Mesenchymal stem cell (in vitro differentiated cells and primary cell): ENCODE measurements around the gene BMPR1B.

Experiments used
- DNase-seq: peaks from one replicate; pipeline ENCODE4 v3.0.0-alpha.2; 2013
- H2AFZ ChIP-seq: one replicate; pipeline ENCODE4 v1.6.1; 2013; ENCODE audit warnings: low read depth, mild to moderate bottlenecking, control low read depth, inconsistent platforms, low read length, moderate library complexity
- H2AK5ac ChIP-seq: 2 replicates; pipeline ENCODE4 v1.6.1; 2013; ENCODE audit warnings: low read length, moderate library complexity, mild to moderate bottlenecking, inconsistent platforms; ENCODE audit not compliant: severe bottlenecking
- H2BK120ac ChIP-seq: one replicate; pipeline ENCODE4 v1.6.1; 2013; ENCODE audit warnings: low read depth, mild to moderate bottlenecking, inconsistent platforms, low read length, moderate library complexity
- H2BK12ac ChIP-seq, 2 experiments: one replicate each; pipeline ENCODE4 v1.6.1; 2013; ENCODE audit warnings: inconsistent platforms in 2 of 2, low read length in 2 of 2, mild to moderate bottlenecking in 2 of 2, moderate library complexity in 2 of 2, control low read depth in 1 of 2
- H2BK15ac ChIP-seq: one replicate; pipeline ENCODE4 v1.6.1; 2013; ENCODE audit warnings: mild to moderate bottlenecking, low read depth, inconsistent platforms; ENCODE audit not compliant: poor library complexity, severe bottlenecking
- H2BK5ac ChIP-seq: 2 replicates; pipeline ENCODE4 v1.6.1; 2013; ENCODE audit warnings: low read depth, mild to moderate bottlenecking, low read length, control low read depth, inconsistent platforms; ENCODE audit not compliant: poor library complexity, severe bottlenecking
- H3K14ac ChIP-seq, 2 experiments: one replicate each; pipeline ENCODE4 v1.6.1; 2013; ENCODE audit warnings: inconsistent platforms in 2 of 2, low read length in 2 of 2, control low read depth in 1 of 2, mild to moderate bottlenecking in 1 of 2, moderate library complexity in 1 of 2
- H3K18ac ChIP-seq, 2 experiments: one replicate each; pipeline ENCODE4 v1.6.1; 2013; ENCODE audit warnings: inconsistent platforms in 2 of 2, low read length in 2 of 2, control low read depth in 1 of 2, low read depth in 1 of 2, mild to moderate bottlenecking in 1 of 2
- H3K23ac ChIP-seq, 2 experiments: one replicate each; pipeline ENCODE4 v1.6.1; 2013; ENCODE audit warnings: inconsistent platforms in 2 of 2, low read length in 2 of 2, mild to moderate bottlenecking in 2 of 2, moderate library complexity in 2 of 2, control low read depth in 1 of 2
- H3K27ac ChIP-seq: 2 replicates; pipeline ENCODE4 v1.5.1; 2013; ENCODE audit warnings: mild to moderate bottlenecking, moderate library complexity, low read length, control low read depth, inconsistent platforms; ENCODE audit not compliant: poor library complexity, severe bottlenecking
- H3K27me3 ChIP-seq, 2 experiments: 2 replicates each; pipeline versions ENCODE4 v1.6.1 to v1.7.0; 2013; ENCODE audit warnings: low read length in 2 of 2, mild to moderate bottlenecking in 2 of 2, moderate library complexity in 2 of 2, control low read depth in 1 of 2, inconsistent platforms in 1 of 2; ENCODE audit not compliant: control insufficient read depth in 1 of 2, insufficient read depth in 1 of 2
- H3K36me3 ChIP-seq, 2 experiments: 2 replicates each; pipeline versions ENCODE4 v1.6.1 to v1.7.0; 2013; ENCODE audit warnings: low read length in 2 of 2, control low read depth in 1 of 2, inconsistent platforms in 1 of 2, low read depth in 1 of 2, mild to moderate bottlenecking in 1 of 2; ENCODE audit not compliant: insufficient read depth in 2 of 2, control insufficient read depth in 1 of 2
- H3K4ac ChIP-seq, 2 experiments: one replicate each; pipeline ENCODE4 v1.6.1; 2013; ENCODE audit warnings: inconsistent platforms in 2 of 2, low read length in 2 of 2, mild to moderate bottlenecking in 2 of 2, moderate library complexity in 2 of 2, control low read depth in 1 of 2, low read depth in 1 of 2
- H3K4me1 ChIP-seq: 2 replicates; pipeline ENCODE4 v1.6.1; 2013; ENCODE audit warnings: low read depth, low read length, control low read depth; ENCODE audit not compliant: control insufficient read depth, insufficient read depth
- H3K4me2 ChIP-seq: 2 replicates; pipeline ENCODE4 v1.6.1; 2013; ENCODE audit warnings: low read length, mild to moderate bottlenecking, inconsistent platforms; ENCODE audit not compliant: poor library complexity, severe bottlenecking
- H3K4me3 ChIP-seq, 2 experiments: 2 replicates each; pipeline versions ENCODE4 v1.5.1 to v1.7.0; 2013; ENCODE audit warnings: low read length in 2 of 2, mild to moderate bottlenecking in 2 of 2, control low read depth in 1 of 2, low read depth in 1 of 2; ENCODE audit not compliant: insufficient read depth in 1 of 2
- H3K79me1 ChIP-seq: replicated peaks from 2 replicates; pipeline ENCODE4 v1.6.1; 2013; ENCODE audit warnings: mild to moderate bottlenecking, control low read depth, low read length, inconsistent platforms; ENCODE audit not compliant: poor library complexity, severe bottlenecking
- H3K9ac ChIP-seq: 2 replicates; pipeline ENCODE4 v1.7.0; 2013; ENCODE audit warnings: mild to moderate bottlenecking, low read length, moderate library complexity
- H3K9me3 ChIP-seq: 2 replicates; pipeline ENCODE4 v1.7.0; 2013; ENCODE audit warnings: mild to moderate bottlenecking, low read length; ENCODE audit not compliant: control insufficient read depth
- H4K8ac ChIP-seq: one replicate; pipeline ENCODE4 v1.6.1; 2013; ENCODE audit warnings: inconsistent platforms, mild to moderate bottlenecking, low read length, moderate library complexity
- H4K91ac ChIP-seq: one replicate; pipeline ENCODE4 v1.6.1; 2013; ENCODE audit warnings: mild to moderate bottlenecking, low read length, inconsistent platforms
- WGBS: methylation state at CpG from one replicate; pipeline ENCODE4 v1.1.7; 2013; ENCODE audit warnings: mixed read lengths; 5-methylcytosine and 5-hydroxymethylcytosine counted together

Gene BMPR1B

GRCh38 chr4:94758141-94758699 is 465 bp downstream of the BMPR1B start:
- Histone ChIP-seq H3K4me3 (peak overlapping the region; percentile 81 to 83), H3K9me3 (no peaks in the 10 kb centered on the region), H3K4ac (no peak overlapping the region), H3K27me3 (no peaks in the 10 kb centered on the region), H2BK120ac (peak overlapping the region; percentile 58), H3K14ac (peak overlapping the region in 1 of 2 experiments; percentile 51), H2AFZ (peak overlapping the region; percentile 81), H2BK15ac (peak overlapping the region; percentile 23), H2AK5ac (no peak overlapping the region), H3K27ac (no peak overlapping the region), H3K79me1 (no peaks in the 10 kb centered on the region), H3K36me3 (no peaks in the 10 kb centered on the region), H4K8ac (no peak overlapping the region), H3K9ac (peak overlapping the region; percentile 92), H3K18ac (peak overlapping the region; percentile 17 to 68), H3K4me1 (peaks cover 7% of the 10 kb centered on the region), H4K91ac (no peak overlapping the region), H3K4me2 (peak overlapping the region; percentile 89), H2BK5ac (no peak overlapping the region), H3K23ac (peak overlapping the region in 1 of 2 experiments; percentile 90), H2BK12ac (no peak overlapping the region)
- WGBS, result under 1% methylated on average over 31 of the region's 69 CpGs
- DNase-seq, result peak; percentile 26

- peak overlapping the region; percentile 81 to 83 for H3K4me3 ChIP-seq
- no peaks in the 10 kb centered on the region for H3K79me1 ChIP-seq
- H2BK5ac ChIP-seq, result no peak overlapping the region
- no peak overlapping the region for H4K91ac ChIP-seq
- H3K18ac ChIP-seq, result no peak overlapping the region
- H3K9me3 ChIP-seq, result no peaks in the 10 kb centered on the region
- H3K27ac ChIP-seq, result no peak overlapping the region
- H2AK5ac ChIP-seq, result no peak overlapping the region
- H3K4me2 ChIP-seq, result peak overlapping the region; percentile 89
- no peak overlapping the region for H3K14ac ChIP-seq
- 9% methylated on average over 19 of the region's 19 CpGs for WGBS
- no peak overlapping the region for H3K4ac ChIP-seq
- no peak overlapping the region for H2BK12ac ChIP-seq
- H4K8ac ChIP-seq, result no peak overlapping the region
- DNase-seq, result peak; percentile 34
- no peak overlapping the region for H2BK15ac ChIP-seq
- peaks cover 7% of the 10 kb centered on the region for H3K4me1 ChIP-seq
- no peak overlapping the region for H2BK120ac ChIP-seq
- H3K23ac ChIP-seq, result no peak overlapping the region
- H3K36me3 ChIP-seq, result no peaks in the 10 kb centered on the region
- peak overlapping the region; percentile 67 for H2AFZ ChIP-seq
- no peaks in the 10 kb centered on the region for H3K27me3 ChIP-seq
- peak overlapping the region; percentile 92 for H3K9ac ChIP-seq
These were observed 1.1 kb downstream of the BMPR1B start for GRCh38 chr4:94758700-94759399.

GRCh38 chr4:94759767-94760211 is 2.0 kb downstream of the BMPR1B start:
- Histone ChIP-seq H3K79me1 (no peaks in the 10 kb centered on the region), H3K23ac (no peak overlapping the region), H2AFZ (no peak overlapping the region), H3K14ac (no peak overlapping the region), H2BK12ac (no peak overlapping the region), H3K4me3 (no peak overlapping the region), H3K27me3 (no peaks in the 10 kb centered on the region), H4K8ac (no peak overlapping the region), H2BK120ac (no peak overlapping the region), H2BK15ac (no peak overlapping the region), H3K36me3 (no peaks in the 10 kb centered on the region), H2AK5ac (no peak overlapping the region), H2BK5ac (no peak overlapping the region), H3K4me2 (no peak overlapping the region), H3K27ac (no peak overlapping the region), H3K9me3 (no peaks in the 10 kb centered on the region), H3K9ac (no peak overlapping the region), H4K91ac (no peak overlapping the region), H3K4me1 (peaks cover 7% of the 10 kb centered on the region), H3K18ac (no peak overlapping the region), H3K4ac (no peak overlapping the region)
- WGBS, result 100% methylated on average over 1 of the region's 1 CpG
- no peak for DNase-seq

- Histone ChIP-seq H3K27me3 (no peaks in the 10 kb centered on the region), H2BK15ac (no peak overlapping the region), H3K4ac (no peak overlapping the region), H3K4me1 (peaks cover 7% of the 10 kb centered on the region), H2BK120ac (no peak overlapping the region), H3K18ac (no peak overlapping the region), H3K9ac (no peak overlapping the region), H3K23ac (no peak overlapping the region), H3K79me1 (no peaks in the 10 kb centered on the region), H2BK12ac (no peak overlapping the region), H3K9me3 (no peaks in the 10 kb centered on the region), H3K36me3 (no peaks in the 10 kb centered on the region), H2AFZ (no peak overlapping the region), H2AK5ac (no peak overlapping the region), H3K27ac (no peak overlapping the region), H2BK5ac (no peak overlapping the region), H3K14ac (no peak overlapping the region), H3K4me3 (no peak overlapping the region), H4K91ac (no peak overlapping the region), H4K8ac (no peak overlapping the region), H3K4me2 (no peak overlapping the region)
- DNase-seq, result no peak
- 93% methylated on average over 4 of the region's 4 CpGs for WGBS
These were observed 4.6 kb downstream of the BMPR1B start for GRCh38 chr4:94762326-94762725.
